ENCODE results near the gene ROR1.

The ROR1 gene

DNA sequence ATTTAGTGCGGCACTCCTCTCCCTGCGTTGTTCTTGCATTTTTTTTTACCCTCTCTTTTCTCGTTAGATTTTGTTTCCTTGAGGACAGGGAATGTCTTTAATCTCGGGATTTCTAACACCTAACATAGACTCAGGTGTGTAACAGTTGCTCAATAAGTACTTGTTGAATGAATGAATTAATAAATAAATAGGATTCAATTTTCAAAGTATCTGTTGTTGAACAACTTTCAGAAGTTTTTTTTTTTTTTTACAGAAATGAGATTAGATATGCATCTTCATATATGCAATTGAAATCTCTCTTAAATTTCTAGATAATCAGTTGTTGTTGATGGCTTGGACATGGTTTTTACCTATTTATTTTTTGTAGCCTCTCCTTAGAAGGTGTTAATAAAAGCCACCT is 83.1 kb downstream of the ROR1 start:
- no peak for DNase-seq (ENCODE audit: low read depth in 2 of 2)

DNA sequence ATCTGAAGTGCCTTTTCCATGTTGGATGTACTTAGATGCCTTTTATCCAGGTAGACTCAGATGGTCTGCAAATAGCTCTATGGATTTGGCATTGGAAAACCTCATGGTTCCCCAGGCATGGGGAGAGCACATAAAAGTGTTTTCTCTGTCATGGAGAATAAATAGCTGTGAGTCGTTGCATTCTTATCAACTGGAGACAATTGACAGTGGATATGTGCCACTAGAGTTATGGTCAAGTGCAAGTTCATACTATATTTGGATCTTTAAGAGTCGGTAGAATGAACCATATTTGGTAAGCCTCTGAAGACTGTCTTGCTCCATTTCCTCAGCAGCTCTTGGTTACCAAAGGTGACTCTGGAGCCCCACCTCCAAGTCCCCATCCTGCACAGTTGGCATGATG is 83.7 kb downstream of the ROR1 start:
- no peak for DNase-seq (ENCODE audit: low read depth in 2 of 2)

DNA sequence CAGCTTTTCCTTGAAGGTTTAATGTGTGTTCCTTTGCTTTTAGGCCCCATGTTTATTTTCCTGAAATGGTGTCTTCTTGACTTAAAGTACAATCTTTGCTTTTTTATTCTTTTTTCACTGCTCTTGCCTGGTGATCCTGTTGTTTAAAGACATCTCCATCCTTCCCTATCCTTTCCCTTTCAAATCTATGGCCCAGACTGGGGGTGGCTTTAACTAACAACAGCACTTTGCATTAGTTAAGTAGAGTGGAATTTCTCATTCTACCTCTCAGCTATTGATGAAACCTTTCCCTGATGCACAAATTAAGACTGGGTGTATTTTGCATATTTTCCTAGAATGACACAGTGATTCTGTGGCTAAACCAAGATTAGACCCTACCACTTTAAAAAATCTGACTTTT is 84.3 kb downstream of the ROR1 start:
- DNase-seq (ENCODE audit: low read depth in 2 of 2): no peak

DNA sequence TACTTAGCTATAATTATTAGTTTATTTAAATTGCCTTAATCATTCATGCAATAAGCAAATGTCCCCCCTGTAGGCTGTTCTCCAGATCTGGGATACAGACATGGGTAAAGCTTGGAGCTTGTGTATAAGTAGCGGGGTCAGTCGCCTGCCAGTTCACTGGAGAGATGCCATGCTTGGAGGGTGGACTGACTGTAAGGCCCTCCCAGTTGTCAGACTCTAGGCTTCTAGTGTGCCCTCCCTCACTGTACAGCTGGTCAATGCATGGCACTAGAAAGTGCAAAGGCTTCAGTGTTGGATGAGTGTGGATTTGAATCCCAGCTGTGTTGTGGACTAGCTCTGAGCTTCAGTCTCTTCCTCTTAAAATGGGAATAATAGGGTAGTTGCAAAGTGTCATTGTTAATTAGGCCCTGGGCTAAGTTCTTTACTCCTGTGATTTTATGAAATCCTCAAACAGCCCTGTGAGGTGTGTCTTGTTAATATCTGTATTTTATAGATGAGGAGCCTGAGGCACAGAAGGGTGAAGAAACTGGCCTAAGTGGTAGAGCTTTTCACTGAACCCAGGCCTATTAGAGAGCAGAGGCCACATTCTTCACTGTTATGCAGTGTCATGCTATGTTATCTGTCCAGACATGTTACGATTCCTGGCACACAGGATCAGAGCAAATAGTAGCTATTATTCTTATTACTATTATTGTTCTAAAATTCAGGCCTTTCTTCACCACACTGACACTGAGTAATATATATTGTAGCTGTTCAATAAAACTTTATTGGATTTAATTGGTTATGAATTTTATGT is 85.9 kb downstream of the ROR1 start:
- no peak for DNase-seq (ENCODE audit: low read depth in 2 of 2)

DNA sequence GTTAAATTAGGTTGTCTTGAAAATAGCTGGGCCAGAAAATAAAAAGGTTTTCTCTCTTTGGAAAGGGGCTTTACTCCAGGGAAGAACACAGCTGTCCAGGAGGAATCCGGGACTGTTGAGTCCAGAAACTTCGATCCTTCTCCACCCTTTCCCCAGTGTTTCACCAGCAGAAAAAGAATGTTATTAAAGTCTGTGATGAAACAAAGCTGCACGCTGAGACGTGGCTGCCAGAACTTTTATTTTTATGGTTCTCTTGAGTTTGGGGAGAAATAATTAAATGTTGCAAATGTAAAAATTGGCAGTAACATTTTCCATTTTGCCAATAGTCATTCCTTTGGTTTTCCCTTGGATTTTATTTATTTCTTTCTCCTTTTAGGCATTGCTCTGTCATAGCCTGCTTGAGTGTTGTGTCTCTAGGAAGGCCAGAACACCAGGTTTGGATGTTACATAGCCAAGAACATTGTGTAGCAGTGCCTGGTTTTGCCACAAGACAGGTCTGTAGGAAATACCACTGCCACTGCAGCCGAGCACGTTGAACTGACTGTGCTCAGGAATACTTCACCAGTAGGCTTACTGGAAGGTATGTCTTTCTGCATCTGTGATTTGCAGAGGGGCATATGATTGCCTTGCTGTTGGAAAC is 87.4 kb downstream of the ROR1 start:
- no peak for DNase-seq (ENCODE audit: low read depth in 2 of 2)

DNA sequence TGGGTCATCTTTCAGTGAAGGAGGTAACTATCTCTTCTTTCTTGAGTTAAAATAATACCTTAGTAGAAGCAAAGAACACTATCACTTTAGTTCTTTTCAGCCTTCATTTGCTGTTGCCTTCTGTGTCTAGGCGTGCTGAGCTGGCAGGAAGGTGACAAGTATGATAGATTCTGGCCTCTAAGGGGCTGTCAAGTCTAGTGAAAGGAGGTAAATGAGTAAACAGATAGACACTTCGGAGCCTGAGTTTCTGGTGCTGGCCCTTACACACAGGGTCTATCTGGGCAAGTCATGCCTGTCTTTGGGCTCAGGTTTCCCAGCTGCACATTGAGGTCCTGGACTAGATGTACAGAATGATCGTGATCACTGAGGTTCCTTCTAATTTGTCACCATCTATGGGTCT is 89.3 kb downstream of the ROR1 start:
- DNase-seq (ENCODE audit: low read depth in 2 of 2): no peak

DNA sequence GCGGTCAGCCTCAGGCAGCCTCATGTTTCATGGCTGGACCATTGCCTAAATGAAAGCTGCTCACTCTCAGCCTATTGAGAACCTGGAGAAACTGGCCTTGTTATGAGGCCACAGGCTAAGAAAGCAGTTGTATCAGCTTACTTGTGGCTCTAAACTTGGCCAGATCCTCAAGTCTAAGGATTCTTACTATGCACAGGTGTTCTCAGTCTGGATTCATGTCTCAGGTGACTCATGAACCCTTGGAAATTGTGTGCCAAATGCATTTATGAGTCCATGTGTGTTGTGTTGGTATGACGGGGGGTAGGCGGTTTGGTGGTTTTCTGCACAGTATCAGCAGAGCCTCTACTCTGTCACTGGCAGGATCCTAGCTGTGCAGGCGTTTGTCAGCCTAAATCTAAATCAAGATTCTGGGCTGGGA is 90.4 kb downstream of the ROR1 start:
- DNase-seq (ENCODE audit: low read depth in 2 of 2): no peak

DNA sequence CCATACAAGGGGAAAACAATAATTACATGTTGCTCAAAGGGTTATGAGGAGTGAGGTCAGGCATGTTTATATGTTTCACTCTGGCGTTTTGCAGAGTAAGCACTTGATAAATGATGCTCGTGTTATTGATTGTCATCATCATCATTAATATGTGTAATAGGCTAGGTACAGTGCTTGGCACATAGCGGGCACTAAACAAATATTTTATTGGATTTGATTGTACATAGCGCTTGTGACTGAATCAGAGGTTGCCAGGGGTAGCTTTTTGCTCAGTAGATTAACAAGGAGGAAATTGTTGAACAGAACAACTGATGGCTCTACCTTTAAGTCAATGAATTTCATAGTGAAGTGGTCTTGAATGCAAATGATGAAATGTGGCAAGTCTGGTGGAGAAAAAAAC is 91.7 kb downstream of the ROR1 start:
- no peak for DNase-seq (ENCODE audit: low read depth in 2 of 2)

DNA sequence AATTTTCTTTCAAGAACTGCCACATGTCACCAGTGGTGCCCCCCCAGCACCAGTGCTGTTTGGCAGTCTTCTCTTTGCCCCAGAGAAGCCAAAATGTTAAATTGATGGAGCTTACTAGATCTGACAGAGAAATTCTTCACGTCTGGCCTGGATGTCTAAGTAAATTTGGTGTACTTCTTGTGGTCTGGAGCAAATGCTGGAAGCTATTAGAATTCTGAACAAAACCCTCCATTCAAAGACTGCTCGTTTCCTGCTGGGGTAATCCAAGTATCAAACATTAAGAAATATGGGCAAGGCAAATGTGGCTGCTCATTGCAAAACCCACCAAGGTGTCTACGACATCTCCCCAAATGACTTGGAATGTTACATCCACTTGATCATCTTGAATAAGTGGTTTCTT is 92.3 kb downstream of the ROR1 start:
- DNase-seq (ENCODE audit: low read depth in 2 of 2): no peak

DNA sequence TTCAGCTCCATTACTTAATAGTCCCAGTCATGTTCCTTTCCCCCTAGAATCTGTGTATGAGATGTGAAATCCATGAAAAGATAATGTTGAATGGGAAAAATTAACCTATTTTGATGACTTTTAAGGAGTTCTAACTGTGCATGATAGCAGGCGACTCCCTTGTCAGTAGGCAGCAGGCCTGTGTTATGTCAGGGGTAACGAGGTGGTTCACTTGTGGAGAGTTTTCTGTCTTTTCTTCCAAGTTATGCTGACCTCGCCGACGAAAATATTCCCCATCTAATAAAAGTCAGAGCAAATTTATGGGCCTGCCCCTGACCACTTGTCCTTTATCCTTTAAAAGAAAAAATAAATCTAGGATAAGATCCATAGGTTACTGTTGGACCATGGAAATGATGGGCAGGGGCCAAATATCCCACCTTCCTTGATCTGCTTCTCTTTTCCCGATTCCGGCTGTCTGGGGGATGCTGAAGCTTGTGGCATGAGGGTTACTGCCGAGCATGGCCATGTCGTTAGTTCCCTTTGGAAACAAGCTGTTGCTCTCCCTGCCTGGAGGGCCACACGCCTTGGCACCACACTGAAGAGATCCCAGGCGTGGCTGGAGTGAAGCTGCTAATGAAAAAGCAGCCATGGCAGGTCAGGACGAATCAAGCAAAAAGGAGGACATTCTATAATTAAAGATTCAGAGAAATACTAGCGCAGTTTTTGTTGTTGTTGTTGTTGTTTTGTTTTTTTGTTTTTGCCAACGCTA is 93.8 kb downstream of the ROR1 start:
- DNase-seq (ENCODE audit: low read depth in 2 of 2): no peak

DNA sequence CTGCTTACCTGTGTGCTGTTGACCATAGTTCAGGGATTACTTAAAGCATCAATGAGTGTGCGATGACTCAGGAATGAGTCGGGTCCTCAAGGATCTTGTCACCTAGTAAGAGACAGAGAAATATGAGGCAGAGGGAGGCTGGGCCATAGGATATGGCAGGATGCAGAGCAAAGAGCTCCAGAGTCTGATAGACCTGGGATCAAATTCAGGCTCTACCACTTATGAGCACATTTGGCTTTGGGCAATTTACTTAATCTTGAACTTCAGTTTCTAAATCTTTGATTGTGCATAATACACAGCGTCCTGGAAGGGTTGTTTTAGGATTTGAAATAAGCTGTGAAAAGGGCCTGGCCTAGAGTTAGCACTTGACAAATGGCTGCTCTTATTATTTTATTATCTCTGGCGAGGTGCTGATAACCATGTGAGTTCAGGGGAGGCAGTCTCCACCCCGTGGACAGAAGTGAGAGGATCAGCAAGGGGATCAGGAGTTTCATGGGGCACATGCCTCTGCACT is 94.5 kb downstream of the ROR1 start:
- no peak for DNase-seq (ENCODE audit: low read depth in 2 of 2)

DNA sequence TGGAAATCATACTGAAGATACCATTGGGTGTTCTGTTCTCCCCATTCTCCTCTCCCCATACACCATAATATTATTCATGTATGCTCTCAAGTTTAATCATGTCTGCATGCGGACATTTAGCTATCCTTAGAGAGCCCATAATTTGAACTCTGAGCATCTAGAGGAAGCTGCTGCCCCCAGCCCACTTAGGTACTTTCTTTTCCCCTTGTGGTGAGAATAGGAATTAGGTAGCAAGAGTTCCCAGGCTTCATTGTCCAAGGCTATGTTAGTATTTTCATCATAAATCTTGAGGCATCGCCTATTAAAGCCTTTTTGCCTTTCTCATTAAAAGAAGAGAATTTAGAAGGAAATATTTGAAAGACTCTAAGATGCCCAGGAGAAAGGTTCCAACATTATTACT is 96.3 kb downstream of the ROR1 start:
- DNase-seq (ENCODE audit: low read depth in 2 of 2): no peak

DNA sequence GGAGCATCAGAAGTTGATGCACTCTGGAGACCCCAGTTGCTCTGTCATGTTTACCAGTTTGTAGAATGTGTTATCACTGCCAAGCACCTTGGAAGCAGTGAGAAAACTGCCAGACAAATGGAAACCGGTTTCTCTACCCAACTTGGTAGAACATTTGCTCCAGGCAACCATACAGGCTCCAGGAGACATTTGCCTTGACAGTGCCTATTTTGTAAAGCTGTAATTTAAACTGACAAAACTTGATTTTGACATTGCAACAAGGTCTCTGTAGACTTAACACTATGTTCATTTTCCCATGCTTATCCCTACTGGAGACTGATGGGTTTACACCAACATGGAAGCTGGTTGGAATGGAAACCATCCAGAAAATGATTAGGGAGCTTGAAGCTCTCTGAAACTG is 97.6 kb downstream of the ROR1 start:
- DNase-seq (ENCODE audit: low read depth in 2 of 2): no peak

DNA sequence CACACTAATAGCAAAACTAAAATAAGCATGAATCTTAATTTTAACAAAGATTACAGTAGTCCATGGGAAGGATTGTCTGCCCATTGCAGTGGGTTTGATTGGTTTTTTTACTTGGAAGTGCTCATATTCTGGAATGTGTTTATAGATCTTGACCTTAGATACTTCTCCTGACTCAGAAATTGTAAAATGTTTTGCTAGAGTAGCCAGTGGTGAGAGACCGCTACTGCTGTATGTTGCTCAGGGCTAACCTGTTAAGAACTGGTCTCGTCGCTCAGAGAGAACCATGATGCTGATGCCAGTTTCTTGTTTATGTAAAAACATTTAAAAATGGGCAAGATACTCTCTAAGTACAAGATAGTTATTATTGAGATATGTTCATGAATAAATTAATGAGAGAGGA is 99.9 kb downstream of the ROR1 start:
- DNase-seq (ENCODE audit: low read depth in 2 of 2): no peak

DNA sequence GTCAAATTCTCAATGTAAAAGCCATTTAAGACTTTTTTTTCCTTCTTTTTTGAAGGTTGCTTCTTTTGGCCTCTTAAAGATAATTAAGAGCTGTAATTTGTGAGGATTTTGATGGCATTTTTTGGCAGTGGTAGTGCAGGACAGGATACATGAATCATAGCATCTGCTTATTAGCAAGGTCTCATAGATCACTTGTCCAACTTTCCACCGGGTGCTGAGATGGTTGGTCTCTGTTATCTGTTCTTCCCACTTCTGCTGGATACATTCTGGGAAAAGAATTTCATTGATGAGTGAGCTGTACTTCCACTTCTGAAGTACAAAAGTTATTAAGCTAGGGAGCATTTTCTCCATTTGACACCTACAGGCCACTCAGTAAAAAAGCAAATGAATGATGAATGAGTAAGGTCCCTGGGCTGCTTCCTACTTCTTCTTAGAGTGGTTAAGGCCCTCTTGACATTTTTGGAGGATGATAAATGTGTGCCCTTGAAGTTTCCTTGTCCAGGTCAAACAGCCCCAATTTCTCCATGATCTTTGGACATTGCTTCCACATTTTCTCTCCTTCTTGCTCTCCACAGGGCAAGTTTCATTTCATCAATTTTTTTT is 100.6 kb downstream of the ROR1 start:
- no peak for DNase-seq (ENCODE audit: low read depth in 2 of 2)

DNA sequence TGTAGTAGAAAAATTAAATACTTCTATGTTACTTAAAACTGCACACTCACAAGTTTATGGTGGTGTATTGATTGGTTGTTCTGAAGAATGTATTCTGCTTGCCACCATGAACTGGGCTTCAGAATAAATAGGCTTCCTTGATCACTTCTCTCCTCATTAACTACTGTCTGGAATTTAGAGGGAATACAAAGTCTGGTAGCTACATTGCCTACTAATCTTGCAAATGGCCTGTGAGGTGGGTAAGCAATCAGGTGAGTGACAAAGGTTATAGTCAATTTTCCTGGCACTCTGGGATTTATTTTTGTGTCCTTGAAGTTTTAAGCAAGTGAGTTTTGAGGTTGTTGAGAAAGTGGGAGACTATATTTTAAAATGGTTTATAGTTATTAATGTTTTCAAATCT is 101.8 kb downstream of the ROR1 start:
- DNase-seq (ENCODE audit: low read depth in 2 of 2): no peak

DNA sequence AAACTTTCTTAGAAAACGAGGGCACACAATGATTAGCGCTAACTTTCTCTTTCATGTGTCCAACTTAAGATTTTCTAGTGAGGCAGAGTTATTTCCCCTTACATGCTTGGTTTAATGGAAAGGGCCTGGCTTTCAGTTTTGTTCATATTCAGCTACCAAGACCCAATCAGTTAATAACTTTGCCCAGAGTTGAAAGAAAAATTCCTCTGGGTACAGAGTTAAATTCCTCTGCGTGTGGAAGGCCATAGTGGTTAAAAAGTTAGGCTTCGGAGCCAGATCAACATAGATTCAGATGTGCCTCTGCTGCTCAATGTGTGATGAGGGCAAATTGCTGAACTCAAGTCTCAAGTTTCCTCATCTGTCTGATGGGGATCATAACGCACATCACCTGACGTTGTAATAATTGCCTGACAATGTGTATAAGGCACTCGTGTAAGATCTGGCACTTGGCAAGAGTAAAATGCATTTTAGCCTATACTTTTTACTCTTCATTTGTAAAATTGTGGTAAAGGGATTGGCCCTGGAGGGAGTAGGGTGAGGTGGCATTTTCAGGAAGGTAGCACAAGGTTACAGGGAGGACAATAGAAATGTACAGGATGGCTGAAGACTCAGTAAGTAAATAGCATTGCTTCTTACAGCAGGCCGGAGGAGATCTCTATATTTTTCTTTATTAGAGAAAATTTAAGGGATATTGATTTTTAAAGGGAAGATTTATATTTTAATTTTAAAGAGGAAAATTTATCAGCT is 103.4 kb downstream of the ROR1 start:
- no peak for DNase-seq (ENCODE audit: low read depth in 2 of 2)

DNA sequence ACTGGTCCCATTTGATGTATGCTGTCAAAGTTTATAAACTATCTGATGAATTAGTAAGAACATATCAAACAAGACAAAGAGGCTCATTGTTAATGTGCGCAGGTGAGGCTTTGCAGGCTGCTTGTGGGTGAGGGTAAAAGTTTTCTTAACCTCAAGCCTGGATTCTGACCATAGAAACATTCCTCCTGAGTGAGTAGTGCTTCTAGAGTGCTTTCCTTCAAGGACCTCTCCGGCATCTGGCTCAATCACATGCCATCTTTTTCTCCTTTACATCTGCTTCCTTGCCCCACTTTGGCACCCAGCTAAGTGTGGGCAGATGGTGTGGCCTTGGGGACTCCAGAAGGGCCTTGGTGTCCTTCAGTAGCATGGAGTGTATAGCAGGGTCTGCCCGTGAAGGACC is 104.0 kb downstream of the ROR1 start:
- DNase-seq (ENCODE audit: low read depth in 2 of 2): no peak

DNA sequence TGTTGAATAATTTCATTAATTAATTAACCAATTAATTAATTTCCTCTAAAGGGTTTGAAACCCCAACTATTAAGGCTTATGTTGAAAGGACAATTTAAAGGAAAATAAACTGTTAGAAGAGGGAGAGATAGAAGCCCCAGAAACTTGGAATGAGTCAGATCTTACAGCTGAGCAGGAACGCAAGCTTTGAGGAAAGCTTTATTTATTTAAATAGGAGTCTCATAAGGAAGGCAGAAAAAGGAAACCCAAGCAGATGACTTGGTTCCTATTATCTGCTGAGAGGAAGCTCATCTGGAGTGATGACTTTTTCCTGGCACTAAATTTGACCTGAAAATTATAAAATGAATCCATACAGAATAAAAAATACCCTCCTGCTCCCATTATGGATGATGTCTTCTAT is 105.1 kb downstream of the ROR1 start:
- no peak for DNase-seq (ENCODE audit: low read depth in 2 of 2)

DNA sequence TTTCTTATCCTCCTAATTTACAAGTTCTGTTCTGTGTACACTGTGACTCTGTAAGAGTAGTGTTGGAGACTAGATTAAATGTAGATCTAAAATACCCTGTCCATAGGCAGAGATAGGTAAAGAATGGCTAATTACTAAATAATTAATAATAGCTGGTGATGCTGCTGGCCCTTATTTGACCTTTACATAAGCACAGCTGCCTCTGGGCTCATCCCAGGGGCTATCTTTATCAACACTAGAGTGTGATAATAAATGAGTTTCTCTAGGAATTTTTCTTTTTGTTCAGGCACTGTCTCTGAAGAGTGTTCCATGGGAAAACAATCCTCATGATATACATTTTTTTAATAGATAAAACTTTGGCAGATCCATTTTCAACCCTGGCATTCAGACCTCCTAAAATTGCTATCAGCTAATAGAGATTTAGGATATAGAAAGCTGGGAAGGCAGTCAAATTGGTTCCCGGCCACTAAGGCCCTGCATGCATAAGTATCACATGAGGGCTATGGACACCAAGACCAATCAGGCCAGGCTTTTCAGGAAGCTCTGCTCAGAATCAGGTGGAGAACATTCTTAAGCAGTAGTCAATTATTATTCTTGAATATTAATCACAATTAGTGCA is 107.2 kb downstream of the ROR1 start:
- DNase-seq (ENCODE audit: low read depth in 2 of 2): no peak

DNA sequence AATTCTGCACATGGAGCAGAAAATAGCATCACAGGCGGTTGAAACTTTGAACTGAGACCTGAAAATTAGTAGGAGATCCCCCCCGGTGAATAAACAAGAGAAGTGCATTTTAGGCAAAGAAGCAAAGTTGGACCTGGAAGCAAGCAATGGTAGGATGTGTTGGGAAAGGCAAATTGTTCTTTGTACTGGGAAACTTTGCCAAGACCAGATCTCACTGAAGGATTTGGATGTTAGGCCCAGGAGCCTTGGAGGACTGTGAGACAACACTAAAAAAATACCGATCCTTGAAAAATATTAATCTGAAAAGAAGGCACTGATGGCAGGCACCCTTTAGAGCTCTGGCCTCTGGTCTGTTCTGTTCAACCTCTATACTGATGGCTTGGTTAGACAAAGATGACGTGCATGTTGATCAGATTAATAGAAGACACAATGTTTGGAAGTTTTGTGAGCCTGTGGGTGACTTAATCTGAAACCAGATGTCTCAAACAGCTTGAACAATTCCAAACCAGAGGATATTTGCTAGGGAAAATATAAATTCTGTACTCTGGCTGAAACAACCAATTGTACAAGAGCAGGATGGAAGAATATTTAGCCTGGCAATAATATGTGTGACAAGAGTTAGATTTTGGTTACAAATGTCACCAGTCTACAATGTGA is 108.4 kb downstream of the ROR1 start:
- DNase-seq (ENCODE audit: low read depth in 2 of 2): no peak
